Measurements from ENCODE around the gene AKR1B1.
"Not testable (repeated sequence)": the region's sequence is repeated elsewhere in the genome, so short reads cannot be mapped to it uniquely, and the experiment has no call there.

The AKR1B1 gene

GRCh38 chr7:134458806-134459698 lies at the start of gene AKR1B1:
TSS of gene AKR1B1 (minus strand) at chr7:134459100. CDS start at chr7:134459062, 38 bp downstream.
- DNase-seq (ENCODE audit: low spot score): peak; percentile 89

- no peak for DNase-seq (ENCODE audit: low spot score)
Measured at GRCh38 chr7:134505856-134506255, 47.0 kb upstream of the AKR1B1 start.

- DNase-seq (ENCODE audit: low spot score): no peak
Measured at GRCh38 chr7:134504660-134505164, 45.8 kb upstream of the AKR1B1 start.

- peak; percentile 44 for DNase-seq (ENCODE audit: low spot score)
Measured at GRCh38 chr7:134502463-134503371, 43.8 kb upstream of the AKR1B1 start.

GRCh38 chr7:134500982-134501381 lies 42.1 kb upstream of the AKR1B1 start:
- no peak for DNase-seq (ENCODE audit: low spot score)

GRCh38 chr7:134500406-134500805 lies 41.5 kb upstream of the AKR1B1 start:
- no peak for DNase-seq (ENCODE audit: low spot score)

- no peak for DNase-seq (ENCODE audit: low spot score)
Measured at GRCh38 chr7:134495546-134495945, 36.6 kb upstream of the AKR1B1 start.

- no peak for DNase-seq (ENCODE audit: low spot score)
Measured at GRCh38 chr7:134493091-134493490, 34.2 kb upstream of the AKR1B1 start.

- not testable (repeated sequence) for DNase-seq (ENCODE audit: low spot score)
Measured at GRCh38 chr7:134487721-134488120, 28.8 kb upstream of the AKR1B1 start.

GRCh38 chr7:134485203-134485602 lies 26.3 kb upstream of the AKR1B1 start:
- no peak for DNase-seq (ENCODE audit: low spot score)

GRCh38 chr7:134483296-134483695 lies 24.4 kb upstream of the AKR1B1 start:
- no peak for DNase-seq (ENCODE audit: low spot score)

GRCh38 chr7:134482858-134483257 lies 24.0 kb upstream of the AKR1B1 start:
- no peak for DNase-seq (ENCODE audit: low spot score)

- no peak for DNase-seq (ENCODE audit: low spot score)
Measured at GRCh38 chr7:134481167-134481566, 22.3 kb upstream of the AKR1B1 start.

- no peak for DNase-seq (ENCODE audit: low spot score)
Measured at GRCh38 chr7:134480730-134481129, 21.8 kb upstream of the AKR1B1 start.

- no peak for DNase-seq (ENCODE audit: low spot score)
Measured at GRCh38 chr7:134480202-134480601, 21.3 kb upstream of the AKR1B1 start.

- no peak for DNase-seq (ENCODE audit: low spot score)
Measured at GRCh38 chr7:134478707-134479106, 19.8 kb upstream of the AKR1B1 start.

GRCh38 chr7:134477954-134478353 lies 19.1 kb upstream of the AKR1B1 start:
- DNase-seq (ENCODE audit: low spot score): no peak

GRCh38 chr7:134476044-134476443 lies 17.1 kb upstream of the AKR1B1 start:
- DNase-seq (ENCODE audit: low spot score): no peak

- DNase-seq (ENCODE audit: low spot score): no peak
Measured at GRCh38 chr7:134474828-134475227, 15.9 kb upstream of the AKR1B1 start.

GRCh38 chr7:134473861-134474291 lies 15.0 kb upstream of the AKR1B1 start:
- DNase-seq (ENCODE audit: low spot score): no peak

GRCh38 chr7:134472572-134473244 lies 13.8 kb upstream of the AKR1B1 start:
- DNase-seq (ENCODE audit: low spot score): no peak

GRCh38 chr7:134470864-134471263 lies 12.0 kb upstream of the AKR1B1 start:
- no peak for DNase-seq (ENCODE audit: low spot score)

Data from pons (tissue), 1 donor.